Measurements from ENCODE around the gene ASTN2. TPM values are rescaled to one million over a fixed set of nuclear protein-coding genes. Genes with fewer than 3 reads are reported as not detected.

The ASTN2 gene
- total and polyA plus RNA-seq, 10 donors: 0.87 to 6.1 (median 3.7) TPM

- Histone ChIP-seq H3K4me1 (no peaks in the 10 kb centered on the region), H3K4me3 (no peak overlapping the region), H3K9me3 (no peaks in the 10 kb centered on the region), H3K36me3 (no peaks in the 10 kb centered on the region), H3K27ac (no peak overlapping the region), H3K27me3 (replicated peaks in 1 of 7) (no peaks in the 10 kb centered on the region)
- DNase-seq: no peak
- 93 to 100% (median 95%) methylated on average over 1 of the region's 1 CpG for WGBS, 5 donors
- TF ChIP-seq POLR2AphosphoS5 (IDR thresholded peaks at IDR 0.05) (no peak), POLR2A (IDR thresholded peaks at IDR 0.05) (no peak), CTCF (IDR thresholded peaks at IDR 0.05 in 8 of 11, conservative IDR thresholded peaks at IDR 0.05 in 3 of 11) (no peak)
- intact Hi-C loops (cut with DNase I; ENCODE audit: low total_unique reads): no loop called here
Measured at GRCh38 chr9:116490321-116490720, 924.5 kb downstream of the ASTN2 start.

GRCh38 chr9:116488373-116488772, 926.5 kb downstream of the ASTN2 start:
- Histone ChIP-seq H3K4me3 (no peak overlapping the region), H3K27ac (no peak overlapping the region), H3K9me3 (no peaks in the 10 kb centered on the region), H3K27me3 (replicated peaks in 1 of 7) (no peaks in the 10 kb centered on the region), H3K4me1 (no peaks in the 10 kb centered on the region), H3K36me3 (no peaks in the 10 kb centered on the region)
- TF ChIP-seq POLR2A (IDR thresholded peaks at IDR 0.05): no peak
- TF ChIP-seq POLR2AphosphoS5 (IDR thresholded peaks at IDR 0.05): no peak
- TF ChIP-seq CTCF (IDR thresholded peaks at IDR 0.05 in 8 of 11, conservative IDR thresholded peaks at IDR 0.05 in 3 of 11): no peak
- DNase-seq: no peak
- 93 to 100% (median 96%) methylated on average over 1 of the region's 1 CpG for WGBS, 5 donors
- intact Hi-C loops (cut with DNase I; ENCODE audit: low total_unique reads): no loop called here

- H3K9me3 ChIP-seq: no peaks in the 10 kb centered on the region
- no peak for DNase-seq
- H3K36me3 ChIP-seq: no peaks in the 10 kb centered on the region
- 81 to 90% (median 85%) methylated on average over 8 of the region's 8 CpGs for WGBS, 5 donors
- H3K27ac ChIP-seq: no peak overlapping the region
- no peaks in the 10 kb centered on the region for H3K4me1 ChIP-seq
- H3K27me3 ChIP-seq (replicated peaks in 1 of 7): no peaks in the 10 kb centered on the region
- H3K4me3 ChIP-seq: no peak overlapping the region
- intact Hi-C loops (cut with DNase I; ENCODE audit: low total_unique reads): no loop called here
- TF ChIP-seq POLR2AphosphoS5 (IDR thresholded peaks at IDR 0.05): no peak
- TF ChIP-seq CTCF (IDR thresholded peaks at IDR 0.05 in 8 of 11, conservative IDR thresholded peaks at IDR 0.05 in 3 of 11): no peak
- TF ChIP-seq POLR2A (IDR thresholded peaks at IDR 0.05): no peak
Measured at GRCh38 chr9:116484492-116485061, 930.3 kb downstream of the ASTN2 start.

- Histone ChIP-seq H3K27me3 (replicated peaks in 1 of 7) (no peaks in the 10 kb centered on the region), H3K4me3 (no peak overlapping the region), H3K27ac (no peak overlapping the region), H3K4me1 (no peaks in the 10 kb centered on the region), H3K9me3 (no peaks in the 10 kb centered on the region), H3K36me3 (no peaks in the 10 kb centered on the region)
- DNase-seq: no peak
- intact Hi-C loops (cut with DNase I; ENCODE audit: low total_unique reads): no loop called here
- no peak for TF ChIP-seq POLR2A (IDR thresholded peaks at IDR 0.05)
- TF ChIP-seq CTCF (IDR thresholded peaks at IDR 0.05 in 8 of 11, conservative IDR thresholded peaks at IDR 0.05 in 3 of 11): no peak
- TF ChIP-seq POLR2AphosphoS5 (IDR thresholded peaks at IDR 0.05): no peak
- 76 to 87% (median 79%) methylated on average over 8 of the region's 8 CpGs for WGBS, 5 donors
Measured at GRCh38 chr9:116483622-116484491, 931.0 kb downstream of the ASTN2 start.

All from spleen (tissue), 11 donors.